GM23338 (cell line): ENCODE measurements around the gene UCP3. TPM values are rescaled to one million over a fixed set of nuclear protein-coding genes. Genes with fewer than 3 reads are reported as not detected.

Source experiments
- ATAC-seq: fragments of 200-7000 bp; cut with Tn5 transposase; 3 replicates; pipeline ENCODE4 v1.9.1; 2020
- DNase-seq: peaks from one replicate; pipeline ENCODE4 v3.0.0-alpha.2; 2015; ENCODE audit warnings: low spot score
- H2AFZ ChIP-seq: fragments of 200-600 bp; sonication (generic); 2 replicates; pipeline ENCODE4 v1.8.0; 2016; ENCODE audit warnings: antibody characterized with exemption, mild to moderate bottlenecking, moderate library complexity
- H3F3A ChIP-seq: fragments of 200-600 bp; sonication (generic); replicated peaks from 2 replicates; pipeline ENCODE4 v1.8.0; 2017; ENCODE audit warnings: antibody characterized with exemption, mixed run types, low read depth
- H3K27ac ChIP-seq: fragments of 200-600 bp; sonication (generic); 2 replicates; pipeline ENCODE4 v1.6.1; 2016; ENCODE audit warnings: low read depth
- H3K27me3 ChIP-seq: fragments of 200-600 bp; sonication (generic); 2 replicates; pipeline ENCODE4 v1.8.0; 2016; ENCODE audit warnings: mild to moderate bottlenecking, mixed run types, moderate library complexity; ENCODE audit not compliant: insufficient read depth
- H3K36me3 ChIP-seq: fragments of 200-600 bp; sonication (generic); 2 replicates; pipeline ENCODE4 v1.8.0; 2016; ENCODE audit warnings: mild to moderate bottlenecking; ENCODE audit not compliant: insufficient read depth
- H3K4me1 ChIP-seq: fragments of 200-600 bp; sonication (generic); 2 replicates; pipeline ENCODE4 v1.8.0; 2016; ENCODE audit warnings: mild to moderate bottlenecking, moderate library complexity; ENCODE audit not compliant: insufficient read depth
- H3K4me2 ChIP-seq: fragments of 200-600 bp; sonication (generic); 2 replicates; pipeline ENCODE4 v1.7.1; 2017; ENCODE audit warnings: mixed run types
- H3K4me3 ChIP-seq: fragments of 200-600 bp; sonication (generic); 2 replicates; pipeline ENCODE4 v1.6.1; 2016; ENCODE audit warnings: mixed run types
- H3K79me2 ChIP-seq: fragments of 200-600 bp; sonication (generic); replicated peaks from 2 replicates; pipeline ENCODE4 v1.8.0; 2017; ENCODE audit warnings: mild to moderate bottlenecking; ENCODE audit not compliant: insufficient read depth
- H3K9me2 ChIP-seq: fragments of 200-600 bp; sonication (generic); 2 replicates; pipeline ENCODE4 v1.8.0; 2017; ENCODE audit not compliant: insufficient read depth
- H4K20me1 ChIP-seq: fragments of 200-600 bp; sonication (generic); replicated peaks from 2 replicates; pipeline ENCODE4 v1.8.0; 2017; ENCODE audit warnings: mild to moderate bottlenecking; ENCODE audit not compliant: insufficient read depth
- H3K27ac Mint-ChIP-seq: 2 replicates; pipeline ENCODE4 v1.8.0; 2020; ENCODE audit warnings: inconsistent platforms, mild to moderate bottlenecking, moderate library complexity, mixed read lengths
- H3K27me3 Mint-ChIP-seq: 3 replicates; pipeline ENCODE4 v1.8.0; 2022; ENCODE audit warnings: low read depth, mild to moderate bottlenecking, moderate library complexity, mixed read lengths, inconsistent platforms; ENCODE audit not compliant: insufficient read depth, poor library complexity
- H3K36me3 Mint-ChIP-seq: 3 replicates; pipeline ENCODE4 v1.8.0; 2021; ENCODE audit warnings: low read depth, mild to moderate bottlenecking, inconsistent platforms, moderate library complexity, mixed read lengths
- H3K4me1 Mint-ChIP-seq: 3 replicates; pipeline ENCODE4 v1.8.0; 2020; ENCODE audit warnings: mild to moderate bottlenecking, inconsistent platforms, mixed read lengths
- H3K4me3 Mint-ChIP-seq: 3 replicates; pipeline ENCODE4 v1.8.0; 2021; ENCODE audit warnings: moderate library complexity, mild to moderate bottlenecking, inconsistent platforms, mixed read lengths
- H3K9me3 Mint-ChIP-seq: 3 replicates; pipeline ENCODE4 v1.8.0; 2020; ENCODE audit warnings: moderate library complexity, mild to moderate bottlenecking, inconsistent platforms, mixed read lengths
- CREB1 ChIP-seq: fragments of 250-450 bp; sonication (Bioruptor Pico); IDR thresholded peaks from 2 replicates; pipeline ENCODE4 v1.5.0; 2020; ENCODE audit warnings: low read depth, mild to moderate bottlenecking, moderate library complexity
- CTCF ChIP-seq, 2 experiments: fragments of 200-600 bp in 1 of 2; sonication (generic) in 1 of 2; conservative IDR thresholded peaks; 2 replicates each; pipeline versions ENCODE4 v1.5.1 to v1.6.1; 2016 to 2017; ENCODE audit warnings: antibody characterized with exemption in 2 of 2, low read depth in 2 of 2, mild to moderate bottlenecking in 2 of 2, moderate library complexity in 1 of 2
- EZH2 ChIP-seq: fragments of 200-600 bp; sonication (generic); IDR thresholded peaks from one replicate; pipeline ENCODE4 v1.8.0; 2017; ENCODE audit warnings: antibody characterized with exemption, mild to moderate bottlenecking, low read depth; ENCODE audit not compliant: unreplicated experiment
- EZH2phosphoT487 ChIP-seq: fragments of 200-600 bp; sonication (generic); IDR thresholded peaks from one replicate; pipeline ENCODE4 v1.8.1; 2018; ENCODE audit warnings: antibody characterized with exemption; ENCODE audit not compliant: unreplicated experiment
- JUNB ChIP-seq: IDR thresholded peaks from one replicate; pipeline ENCODE4 v1.6.1; 2016; ENCODE audit warnings: antibody characterized with exemption; ENCODE audit not compliant: unreplicated experiment
- NANOG ChIP-seq: IDR thresholded peaks from 2 replicates; pipeline ENCODE4 v1.6.1; 2016; ENCODE audit warnings: antibody characterized with exemption, borderline replicate concordance
- POLR2AphosphoS5 ChIP-seq: IDR thresholded peaks from 2 replicates; pipeline ENCODE4 v1.6.1; 2016; ENCODE audit warnings: antibody characterized with exemption, low read depth
- STAT1 ChIP-seq: IDR thresholded peaks from one replicate; pipeline ENCODE4 v1.6.1; 2016; ENCODE audit warnings: antibody characterized with exemption; ENCODE audit not compliant: unreplicated experiment
- ZNF114 ChIP-seq: fragments of 250-450 bp; sonication (Bioruptor Pico); IDR thresholded peaks from 2 replicates; pipeline ENCODE4 v1.5.0; 2020; ENCODE audit warnings: mild to moderate bottlenecking, moderate library complexity
- ZNF331 ChIP-seq: fragments of 250-450 bp; sonication (Bioruptor Pico); IDR thresholded peaks from 2 replicates; pipeline ENCODE4 v1.5.0; 2020; ENCODE audit warnings: low read depth, mild to moderate bottlenecking, moderate library complexity
- ZNF462 ChIP-seq: fragments of 250-450 bp; sonication (Bioruptor Pico); IDR thresholded peaks from 2 replicates; pipeline ENCODE4 v1.5.0; 2020; ENCODE audit warnings: mild to moderate bottlenecking, moderate library complexity
- polyA plus RNA-seq: library from polyadenylated mRNA; unstranded; fragments of >200 nt; fragmentation: Nextera tagmentation; extraction: Ambion mirVana; gene quantifications from 2 replicates; pipeline ENCODE4 v1.2.1, GENCODE V29; 2016
- total RNA-seq: library from RNA; depleted of rRNA; stranded (reverse); fragments of >200 nt; shearing (Covaris generic); gene quantifications from 2 replicates; pipeline ENCODE4 v1.2.3, GENCODE V29; 2014
- TF ChIP-seq, protein P1 (sequence below): IDR thresholded peaks from one replicate; pipeline ENCODE4 v1.6.1; 2018; ENCODE audit warnings: antibody characterized with exemption; ENCODE audit not compliant: unreplicated experiment
- TF ChIP-seq, protein P2 (sequence below): IDR thresholded peaks from 2 replicates; pipeline ENCODE4 v1.6.1; 2016; ENCODE audit warnings: antibody characterized with exemption

Gene UCP3
- total and polyA plus RNA-seq, 2 experiments from 2014 or later, result 0.21 to 0.40 TPM

- H3K4me2 ChIP-seq, result no peak overlapping the region
- H3K4me3 ChIP-seq, result no peak overlapping the region
- peaks cover 2% of the 10 kb centered on the region for H3K27me3 Mint-ChIP-seq
- no peaks in the 10 kb centered on the region for H3K27me3 ChIP-seq
- H3K9me2 ChIP-seq, result no peaks in the 10 kb centered on the region
- H3K36me3 Mint-ChIP-seq, result no peaks in the 10 kb centered on the region
- DNase-seq (no peak), ATAC-seq (no peak)
- no peak overlapping the region for H3K27ac Mint-ChIP-seq
- no peak overlapping the region for H3K4me3 Mint-ChIP-seq
- no peaks in the 10 kb centered on the region for H3F3A ChIP-seq
- TF ChIP-seq CREB1 (CRISPR knock-in tag) (no peak), CTCF (conservative IDR thresholded peaks at IDR 0.05; ENCODE audit: low read depth in 2 of 2) (no peak), POLR2AphosphoS5 (no peak), JUNB (no peak), EZH2 (no peak), EZH2phosphoT487 (no peak), NANOG (no peak), ZNF114 (CRISPR knock-in tag) (no peak), STAT1 (no peak), ZNF331 (CRISPR knock-in tag) (no peak), ZNF462 (CRISPR knock-in tag) (no peak)
- TF ChIP-seq, protein P1, sequence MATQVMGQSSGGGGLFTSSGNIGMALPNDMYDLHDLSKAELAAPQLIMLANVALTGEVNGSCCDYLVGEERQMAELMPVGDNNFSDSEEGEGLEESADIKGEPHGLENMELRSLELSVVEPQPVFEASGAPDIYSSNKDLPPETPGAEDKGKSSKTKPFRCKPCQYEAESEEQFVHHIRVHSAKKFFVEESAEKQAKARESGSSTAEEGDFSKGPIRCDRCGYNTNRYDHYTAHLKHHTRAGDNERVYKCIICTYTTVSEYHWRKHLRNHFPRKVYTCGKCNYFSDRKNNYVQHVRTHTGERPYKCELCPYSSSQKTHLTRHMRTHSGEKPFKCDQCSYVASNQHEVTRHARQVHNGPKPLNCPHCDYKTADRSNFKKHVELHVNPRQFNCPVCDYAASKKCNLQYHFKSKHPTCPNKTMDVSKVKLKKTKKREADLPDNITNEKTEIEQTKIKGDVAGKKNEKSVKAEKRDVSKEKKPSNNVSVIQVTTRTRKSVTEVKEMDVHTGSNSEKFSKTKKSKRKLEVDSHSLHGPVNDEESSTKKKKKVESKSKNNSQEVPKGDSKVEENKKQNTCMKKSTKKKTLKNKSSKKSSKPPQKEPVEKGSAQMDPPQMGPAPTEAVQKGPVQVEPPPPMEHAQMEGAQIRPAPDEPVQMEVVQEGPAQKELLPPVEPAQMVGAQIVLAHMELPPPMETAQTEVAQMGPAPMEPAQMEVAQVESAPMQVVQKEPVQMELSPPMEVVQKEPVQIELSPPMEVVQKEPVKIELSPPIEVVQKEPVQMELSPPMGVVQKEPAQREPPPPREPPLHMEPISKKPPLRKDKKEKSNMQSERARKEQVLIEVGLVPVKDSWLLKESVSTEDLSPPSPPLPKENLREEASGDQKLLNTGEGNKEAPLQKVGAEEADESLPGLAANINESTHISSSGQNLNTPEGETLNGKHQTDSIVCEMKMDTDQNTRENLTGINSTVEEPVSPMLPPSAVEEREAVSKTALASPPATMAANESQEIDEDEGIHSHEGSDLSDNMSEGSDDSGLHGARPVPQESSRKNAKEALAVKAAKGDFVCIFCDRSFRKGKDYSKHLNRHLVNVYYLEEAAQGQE, result no peak
- TF ChIP-seq, protein P2, sequence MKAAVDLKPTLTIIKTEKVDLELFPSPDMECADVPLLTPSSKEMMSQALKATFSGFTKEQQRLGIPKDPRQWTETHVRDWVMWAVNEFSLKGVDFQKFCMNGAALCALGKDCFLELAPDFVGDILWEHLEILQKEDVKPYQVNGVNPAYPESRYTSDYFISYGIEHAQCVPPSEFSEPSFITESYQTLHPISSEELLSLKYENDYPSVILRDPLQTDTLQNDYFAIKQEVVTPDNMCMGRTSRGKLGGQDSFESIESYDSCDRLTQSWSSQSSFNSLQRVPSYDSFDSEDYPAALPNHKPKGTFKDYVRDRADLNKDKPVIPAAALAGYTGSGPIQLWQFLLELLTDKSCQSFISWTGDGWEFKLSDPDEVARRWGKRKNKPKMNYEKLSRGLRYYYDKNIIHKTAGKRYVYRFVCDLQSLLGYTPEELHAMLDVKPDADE, result no peak
- no peak overlapping the region for H2AFZ ChIP-seq
- H3K9me3 Mint-ChIP-seq, result no peaks in the 10 kb centered on the region
- no peak overlapping the region for H3K27ac ChIP-seq
- no peaks in the 10 kb centered on the region for H3K79me2 ChIP-seq
- H4K20me1 ChIP-seq, result no peaks in the 10 kb centered on the region
- no peaks in the 10 kb centered on the region for H3K36me3 ChIP-seq
- peaks cover 10% of the 10 kb centered on the region; the same call in 2 of the 3 replicates for H3K4me1 Mint-ChIP-seq
- H3K4me1 ChIP-seq, result peaks cover 13% of the 10 kb centered on the region; the same call in 1 of the 2 replicates
These were observed 13.2 kb downstream of the UCP3 start for GRCh38 chr11:73995731-73996130.
